B cell (primary cell): ENCODE data around the gene DHRS11. TPM values are rescaled to one million over a fixed set of nuclear protein-coding genes. Genes with fewer than 3 reads are reported as not detected.
A peak's percentile ranks its signal among the peaks of the same experiment; 100 is the strongest.

Experiments
- ATAC-seq: fragments of 200-7000 bp; cut with Tn5 transposase; one replicate; pipeline ENCODE4 v1.10.0; 2021; ENCODE audit warnings: low read depth, mild to moderate bottlenecking, moderate number of reproducible peaks, moderate library complexity
- CTCF ChIA-PET: fragments of 350-600 bp; sonication (Branson Sonifier 250); formaldehyde crosslinking; loops from one replicate; lab custom pipeline; 2021; ENCODE audit warnings: antibody characterized with exemption, inconsistent platforms; lab: Charles Lee
- POLR2A ChIA-PET: fragments of 350-600 bp; sonication (Branson Sonifier 250); formaldehyde crosslinking; loops from one replicate; lab custom pipeline; 2021; ENCODE audit warnings: antibody characterized with exemption; lab: Charles Lee
- DNase-seq: peaks from one replicate; pipeline ENCODE4 v3.0.0; 2013
- H2AFZ ChIP-seq: 2 replicates; pipeline ENCODE4 v1.6.1; 2012; ENCODE audit warnings: mild to moderate bottlenecking, low read depth, low read length; ENCODE audit not compliant: insufficient read depth, poor library complexity, severe bottlenecking
- H3K27ac ChIP-seq, 2 donors: 1 replicate in 1 of 2; 2 replicates in 1 of 2; pipeline ENCODE4 v1.5.1; 2012 to 2013; ENCODE audit warnings: low read length in 2 of 2, mild to moderate bottlenecking in 2 of 2, moderate library complexity in 1 of 2
- H3K27me3 ChIP-seq, 4 experiments: fragments of 200-600 bp in 1 of 4; sonication (generic) in 1 of 4; replicated peaks in 1 of 4; 1 replicate in 2 of 4; 2 replicates in 2 of 4; pipeline versions ENCODE4 v1.6.1 to v1.7.0; 2013 to 2016; ENCODE audit warnings: low read length in 3 of 4, mild to moderate bottlenecking in 2 of 4, mixed read lengths in 1 of 4, moderate library complexity in 1 of 4; ENCODE audit not compliant: insufficient read depth in 4 of 4, control insufficient read depth in 3 of 4; ENCODE audit errors: control extremely low read depth in 1 of 4
- H3K36me3 ChIP-seq, 2 experiments: replicated peaks in 1 of 2; 1 replicate in 1 of 2; 2 replicates in 1 of 2; pipeline versions ENCODE4 v1.6.1 to v1.7.1; 2013; ENCODE audit warnings: low read length in 1 of 2; ENCODE audit not compliant: insufficient read depth in 2 of 2, control insufficient read depth in 1 of 2; ENCODE audit errors: control extremely low read depth in 1 of 2, extremely low read depth in 1 of 2
- H3K4me1 ChIP-seq, 2 donors: fragments of 200-600 bp in 1 of 2; sonication (generic) in 1 of 2; 1 replicate in 1 of 2; 2 replicates in 1 of 2; pipeline versions ENCODE4 v1.5.1 to v1.6.1; 2013 to 2017; ENCODE audit warnings: low read length in 2 of 2; ENCODE audit not compliant: control insufficient read depth in 2 of 2, insufficient read depth in 2 of 2
- H3K4me2 ChIP-seq: replicated peaks from 2 replicates; pipeline ENCODE3; 2012; ENCODE audit warnings: mild to moderate bottlenecking, low read depth, low read length; ENCODE audit not compliant: poor library complexity, severe bottlenecking
- H3K4me3 ChIP-seq, 5 experiments: fragments of 200-600 bp in 1 of 5; sonication (generic) in 1 of 5; 1 replicate in 3 of 5; 2 replicates in 2 of 5; pipeline versions ENCODE4 v1.5.1 to v1.7.0; 2011 to 2016; ENCODE audit warnings: low read length in 4 of 5, mild to moderate bottlenecking in 4 of 5, low read depth in 2 of 5, control low read depth in 1 of 5, moderate library complexity in 1 of 5; ENCODE audit not compliant: insufficient read depth in 1 of 5; ENCODE audit errors: control extremely low read depth in 1 of 5, extremely low read depth in 1 of 5
- H3K79me2 ChIP-seq: fragments of 200-600 bp; sonication (generic); one replicate; pipeline ENCODE4 v1.6.0; 2016; ENCODE audit warnings: low read length; ENCODE audit not compliant: control insufficient read depth, insufficient read depth
- H3K9ac ChIP-seq: fragments of 200-600 bp; sonication (generic); 2 replicates; pipeline ENCODE4 v1.6.1; 2017; ENCODE audit warnings: mild to moderate bottlenecking, low read length, moderate library complexity
- H3K9me3 ChIP-seq, 3 donors: one replicate each; pipeline versions ENCODE4 v1.6.1 to v1.7.1; 2013; ENCODE audit warnings: low read length in 2 of 3; ENCODE audit not compliant: control insufficient read depth in 2 of 3, insufficient read depth in 1 of 3; ENCODE audit errors: control extremely low read depth in 1 of 3
- H4K20me1 ChIP-seq: 2 replicates; pipeline ENCODE4 v1.6.0; 2012; ENCODE audit warnings: mild to moderate bottlenecking, low read length; ENCODE audit not compliant: insufficient read depth, control insufficient read depth, poor library complexity, severe bottlenecking
- H3K27ac Mint-ChIP-seq: one replicate; pipeline ENCODE4 v1.8.0; 2021; ENCODE audit warnings: mixed read lengths
- H3K27me3 Mint-ChIP-seq: one replicate; pipeline ENCODE4 v1.8.0; 2021; ENCODE audit warnings: mixed read lengths
- H3K4me1 Mint-ChIP-seq: one replicate; pipeline ENCODE4 v1.8.0; 2021; ENCODE audit warnings: mixed read lengths
- H3K4me3 Mint-ChIP-seq: one replicate; pipeline ENCODE4 v1.8.0; 2021; ENCODE audit warnings: mixed read lengths
- H3K9me3 Mint-ChIP-seq: one replicate; pipeline ENCODE4 v1.8.0; 2022; ENCODE audit warnings: mixed read lengths; ENCODE audit not compliant: insufficient read depth
- EZH2 ChIP-seq: IDR thresholded peaks from 2 replicates; pipeline ENCODE4 v1.6.1; 2012; ENCODE audit warnings: borderline replicate concordance, low read depth, mild to moderate bottlenecking, moderate library complexity, low read length; ENCODE audit not compliant: insufficient read depth, poor library complexity, severe bottlenecking
- WGBS: methylation state at CpG from one replicate; pipeline ENCODE4 v1.1.5; 2013; ENCODE audit warnings: missing lambda C conversion rate; ENCODE audit not compliant: insufficient coverage; 5-methylcytosine and 5-hydroxymethylcytosine counted together
- intact Hi-C: fragments of 100-400 bp; cut with micrococcal nuclease; formaldehyde crosslinking; loops from one replicate; pipeline ENCODE4 v1.10.0; 2022
- polyA plus RNA-seq: library from polyadenylated mRNA; depleted of rRNA; stranded (reverse); fragments of >200 nt; gene quantifications from 2 replicates; pipeline ENCODE4 v1.2.3, GENCODE V29; 2012
- total RNA-seq, 2 donors: library from RNA; stranded (reverse); fragments of 120-200 nt in 1 of 2; gene quantifications; 1 replicate in 1 of 2; 2 replicates in 1 of 2; pipeline versions ENCODE4 v1.2.3 to v1.2.4, GENCODE V29; 2013 to 2022
- TF ChIP-seq, protein P1 (sequence below): fragments of 200-600 bp; IDR thresholded peaks from one replicate; pipeline ENCODE4 v1.8.0; 2022; ENCODE audit warnings: antibody characterized with exemption, mild to moderate bottlenecking

DHRS11 gene
- total and polyA plus RNA-seq, 2 donors (not counting 1 experiment from before 2014, with no cell fraction given): 4.3 to 8.2 TPM

DNA sequence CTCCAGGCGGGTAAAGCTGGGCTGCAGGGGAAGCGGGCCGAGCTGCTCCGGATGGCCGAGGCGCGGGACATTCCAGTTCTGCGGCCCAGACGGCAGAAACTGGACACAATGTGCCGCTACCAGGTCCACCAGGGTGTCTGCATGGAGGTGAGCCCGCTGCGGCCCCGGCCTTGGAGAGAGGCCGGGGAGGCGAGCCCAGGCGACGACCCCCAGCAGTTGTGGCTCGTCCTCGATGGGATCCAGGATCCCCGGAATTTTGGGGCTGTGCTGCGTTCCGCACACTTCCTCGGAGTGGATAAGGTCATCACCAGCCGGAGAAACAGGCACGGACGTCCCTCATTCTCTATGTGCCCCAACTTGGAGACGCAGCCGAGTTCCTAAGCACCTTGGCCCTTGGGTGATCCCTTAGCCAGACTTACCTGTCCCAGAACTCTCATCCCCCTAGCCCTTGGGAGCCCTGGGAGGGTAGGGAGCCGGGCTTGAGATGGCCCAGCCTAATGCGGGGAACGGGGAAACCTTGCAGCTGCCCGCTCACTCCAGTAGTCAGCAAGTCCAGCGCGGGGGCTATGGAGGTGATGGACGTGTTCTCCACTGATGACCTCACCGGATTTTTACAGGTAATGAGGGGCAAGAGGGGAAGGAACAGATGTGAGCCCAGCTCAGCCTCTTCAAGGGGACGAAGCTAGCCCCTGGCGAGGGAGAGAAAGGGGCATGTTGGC is 10.5 kb downstream of the DHRS11 start:
- Mint-ChIP-seq H3K27me3 (no peaks in the 10 kb centered on the region), H3K4me1 (peaks cover 40% of the 10 kb centered on the region), H3K4me3 (peak overlapping the region; percentile 92), H3K27ac (peak overlapping the region; percentile 93), H3K9me3 (no peaks in the 10 kb centered on the region)
- H2AFZ ChIP-seq: peak overlapping the region; percentile 92
- ATAC-seq (no peak), DNase-seq (no peak)
- CTCF ChIA-PET: interaction anchor here (0.6 to 4.5 kb wide), 31 partner anchors 9 to 1689 kb away, joined by 3 to 66 read pairs (median 4); partner anchors contain the start of genes DHRS11, GGNBP2, MYO19 and PIGW
- WGBS: under 1% methylated on average over 37 of the region's 38 CpGs
- no peaks in the 10 kb centered on the region for H3K27me3 ChIP-seq
- H3K4me2 ChIP-seq: peak overlapping the region; percentile 95
- TF ChIP-seq EZH2: no peak
- TF ChIP-seq, protein P1, sequence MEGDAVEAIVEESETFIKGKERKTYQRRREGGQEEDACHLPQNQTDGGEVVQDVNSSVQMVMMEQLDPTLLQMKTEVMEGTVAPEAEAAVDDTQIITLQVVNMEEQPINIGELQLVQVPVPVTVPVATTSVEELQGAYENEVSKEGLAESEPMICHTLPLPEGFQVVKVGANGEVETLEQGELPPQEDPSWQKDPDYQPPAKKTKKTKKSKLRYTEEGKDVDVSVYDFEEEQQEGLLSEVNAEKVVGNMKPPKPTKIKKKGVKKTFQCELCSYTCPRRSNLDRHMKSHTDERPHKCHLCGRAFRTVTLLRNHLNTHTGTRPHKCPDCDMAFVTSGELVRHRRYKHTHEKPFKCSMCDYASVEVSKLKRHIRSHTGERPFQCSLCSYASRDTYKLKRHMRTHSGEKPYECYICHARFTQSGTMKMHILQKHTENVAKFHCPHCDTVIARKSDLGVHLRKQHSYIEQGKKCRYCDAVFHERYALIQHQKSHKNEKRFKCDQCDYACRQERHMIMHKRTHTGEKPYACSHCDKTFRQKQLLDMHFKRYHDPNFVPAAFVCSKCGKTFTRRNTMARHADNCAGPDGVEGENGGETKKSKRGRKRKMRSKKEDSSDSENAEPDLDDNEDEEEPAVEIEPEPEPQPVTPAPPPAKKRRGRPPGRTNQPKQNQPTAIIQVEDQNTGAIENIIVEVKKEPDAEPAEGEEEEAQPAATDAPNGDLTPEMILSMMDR: no peak
- peaks cover 11 to 25% of the 10 kb centered on the region in 2 donors for H3K4me1 ChIP-seq
- POLR2A ChIA-PET: interaction anchor here (1.0 to 1.9 kb wide), 4 partner anchors 10 to 771 kb away, joined by 3 to 10 read pairs (median 8); partner anchors contain the start of genes DHRS11, GGNBP2, MYO19 and PIGW
- peaks cover 17% of the 10 kb centered on the region for H4K20me1 ChIP-seq
- no peaks in the 10 kb centered on the region for H3K36me3 ChIP-seq
- intact Hi-C loops: no loop called here
- H3K79me2 ChIP-seq: peaks cover 36% of the 10 kb centered on the region
- peak overlapping the region; percentile 95 for H3K9ac ChIP-seq
- H3K27ac ChIP-seq: peak overlapping the region in 1 of 2 donors; percentile 56
- H3K4me3 ChIP-seq: peak overlapping the region; percentile 55 to 100 (median 90)
- no peaks in the 10 kb centered on the region for H3K9me3 ChIP-seq
